Measurements from ENCODE around the gene NRN1L. TPM values are rescaled to one million over a fixed set of nuclear protein-coding genes. Genes with fewer than 3 reads are reported as not detected.
A peak's percentile ranks its signal among the peaks of the same experiment; 100 is the strongest.

The NRN1L gene
- total and polyA plus RNA-seq, 4 donors, result 0.14 to 0.33 (median 0.23) TPM

GRCh38 chr16:67893743-67894399 is 9.2 kb downstream of the NRN1L start:
- Histone ChIP-seq H3K27ac (ENCODE audit: low read depth in 1 of 2, low read length in 2 of 2) (peak overlapping the region; percentile 91 to 93), H3K36me3 (ENCODE audit: control insufficient read depth in 4 of 4, insufficient read depth in 3 of 4, low read depth in 1 of 4, low read length in 3 of 4) (no peaks in the 10 kb centered on the region), H3K4me1 (ENCODE audit: control insufficient read depth in 4 of 4, insufficient read depth in 4 of 4, low read length in 3 of 4) (peaks cover 7 to 19% (median 16%) of the 10 kb centered on the region in 4 donors), H3K9ac (ENCODE audit: low read depth in 1 of 2, low read length in 2 of 2) (peak overlapping the region; percentile 75 to 90), H3K27me3 (ENCODE audit: control insufficient read depth in 4 of 4, insufficient read depth in 4 of 4, low read length in 3 of 4) (no peaks in the 10 kb centered on the region), H3K9me3 (ENCODE audit: control insufficient read depth in 4 of 4, low read length in 3 of 4) (no peaks in the 10 kb centered on the region), H3K4me3 (ENCODE audit: low read depth in 1 of 3, low read length in 3 of 3) (peak overlapping the region; percentile 85 to 93 (median 86))
- 13% methylated on average over 14 of the region's 14 CpGs for WGBS
- DNase-seq (ENCODE audit: low spot score), result no peak
- TF ChIP-seq YY1 (IDR thresholded peaks at IDR 0.05) (no peak), GABPA (IDR thresholded peaks at IDR 0.05 in 1 of 2, conservative IDR thresholded peaks at IDR 0.05 in 1 of 2) (no peak), RXRA (IDR thresholded peaks at IDR 0.05) (no peak), SP1 (IDR thresholded peaks at IDR 0.05) (no peak), EGR1 (IDR thresholded peaks at IDR 0.05; ENCODE audit: low read depth in 2 of 2) (no peak), HNF4A (conservative IDR thresholded peaks at IDR 0.05) (no peak), RAD21 (IDR thresholded peaks at IDR 0.05) (no peak)

GRCh38 chr16:67897231-67897630 is 12.5 kb downstream of the NRN1L start:
- Histone ChIP-seq H3K9ac (ENCODE audit: low read depth in 1 of 2, low read length in 2 of 2) (no peak overlapping the region), H3K27me3 (ENCODE audit: control insufficient read depth in 4 of 4, insufficient read depth in 4 of 4, low read length in 3 of 4) (no peaks in the 10 kb centered on the region), H3K9me3 (ENCODE audit: control insufficient read depth in 4 of 4, low read length in 3 of 4) (no peaks in the 10 kb centered on the region), H3K36me3 (ENCODE audit: control insufficient read depth in 4 of 4, insufficient read depth in 3 of 4, low read depth in 1 of 4, low read length in 3 of 4) (peaks cover 0 to 2% (median 0%) of the 10 kb centered on the region in 4 donors), H3K27ac (ENCODE audit: low read depth in 1 of 2, low read length in 2 of 2) (no peak overlapping the region), H3K4me3 (ENCODE audit: low read depth in 1 of 3, low read length in 3 of 3) (no peak overlapping the region), H3K4me1 (ENCODE audit: control insufficient read depth in 4 of 4, insufficient read depth in 4 of 4, low read length in 3 of 4) (peaks cover 9 to 23% (median 18%) of the 10 kb centered on the region in 4 donors)
- 87% methylated on average over 3 of the region's 3 CpGs for WGBS
- TF ChIP-seq FOXA1 (IDR thresholded peaks at IDR 0.05) (no peak), RAD21 (IDR thresholded peaks at IDR 0.05) (no peak), SP1 (IDR thresholded peaks at IDR 0.05) (no peak), YY1 (IDR thresholded peaks at IDR 0.05) (no peak), NR2F2 (IDR thresholded peaks at IDR 0.05) (no peak), HNF4A (conservative IDR thresholded peaks at IDR 0.05) (no peak), EGR1 (IDR thresholded peaks at IDR 0.05; ENCODE audit: low read depth in 2 of 2) (no peak)
- TF ChIP-seq, protein P1, sequence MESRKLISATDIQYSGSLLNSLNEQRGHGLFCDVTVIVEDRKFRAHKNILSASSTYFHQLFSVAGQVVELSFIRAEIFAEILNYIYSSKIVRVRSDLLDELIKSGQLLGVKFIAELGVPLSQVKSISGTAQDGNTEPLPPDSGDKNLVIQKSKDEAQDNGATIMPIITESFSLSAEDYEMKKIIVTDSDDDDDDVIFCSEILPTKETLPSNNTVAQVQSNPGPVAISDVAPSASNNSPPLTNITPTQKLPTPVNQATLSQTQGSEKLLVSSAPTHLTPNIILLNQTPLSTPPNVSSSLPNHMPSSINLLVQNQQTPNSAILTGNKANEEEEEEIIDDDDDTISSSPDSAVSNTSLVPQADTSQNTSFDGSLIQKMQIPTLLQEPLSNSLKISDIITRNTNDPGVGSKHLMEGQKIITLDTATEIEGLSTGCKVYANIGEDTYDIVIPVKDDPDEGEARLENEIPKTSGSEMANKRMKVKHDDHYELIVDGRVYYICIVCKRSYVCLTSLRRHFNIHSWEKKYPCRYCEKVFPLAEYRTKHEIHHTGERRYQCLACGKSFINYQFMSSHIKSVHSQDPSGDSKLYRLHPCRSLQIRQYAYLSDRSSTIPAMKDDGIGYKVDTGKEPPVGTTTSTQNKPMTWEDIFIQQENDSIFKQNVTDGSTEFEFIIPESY (IDR thresholded peaks at IDR 0.05), result no peak
- DNase-seq (ENCODE audit: low spot score), result no peak

GRCh38 chr16:67901734-67902133 is 17.0 kb downstream of the NRN1L start:
- no peaks in the 10 kb centered on the region for H3K27me3 ChIP-seq (ENCODE audit: control insufficient read depth in 4 of 4, insufficient read depth in 4 of 4, low read length in 3 of 4)
- H3K4me1 ChIP-seq (ENCODE audit: control insufficient read depth in 4 of 4, insufficient read depth in 4 of 4, low read length in 3 of 4), result peaks cover 1 to 17% (median 10%) of the 10 kb centered on the region in 4 donors
- H3K27ac ChIP-seq (ENCODE audit: low read depth in 1 of 2, low read length in 2 of 2), result no peak overlapping the region
- DNase-seq (ENCODE audit: low spot score), result no peak
- H3K36me3 ChIP-seq (ENCODE audit: control insufficient read depth in 4 of 4, insufficient read depth in 3 of 4, low read depth in 1 of 4, low read length in 3 of 4), result peaks cover 0 to 4% (median under 1%) of the 10 kb centered on the region in 4 donors
- H3K4me3 ChIP-seq (ENCODE audit: low read depth in 1 of 3, low read length in 3 of 3), result no peak overlapping the region
- no peak overlapping the region for H3K9ac ChIP-seq (ENCODE audit: low read depth in 1 of 2, low read length in 2 of 2)
- WGBS, result 63% methylated on average over 5 of the region's 5 CpGs
- no peaks in the 10 kb centered on the region for H3K9me3 ChIP-seq (ENCODE audit: control insufficient read depth in 4 of 4, low read length in 3 of 4)
- TF ChIP-seq EGR1 (IDR thresholded peaks at IDR 0.05; ENCODE audit: low read depth in 2 of 2) (no peak), RAD21 (IDR thresholded peaks at IDR 0.05) (no peak), RXRA (IDR thresholded peaks at IDR 0.05) (peak in 1 of 2 donors; percentile 17), GABPA (IDR thresholded peaks at IDR 0.05 in 1 of 2, conservative IDR thresholded peaks at IDR 0.05 in 1 of 2) (no peak)
- TF ChIP-seq, protein P2, sequence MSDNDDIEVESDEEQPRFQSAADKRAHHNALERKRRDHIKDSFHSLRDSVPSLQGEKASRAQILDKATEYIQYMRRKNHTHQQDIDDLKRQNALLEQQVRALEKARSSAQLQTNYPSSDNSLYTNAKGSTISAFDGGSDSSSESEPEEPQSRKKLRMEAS (IDR thresholded peaks at IDR 0.05), result no peak
- TF ChIP-seq, protein P3, sequence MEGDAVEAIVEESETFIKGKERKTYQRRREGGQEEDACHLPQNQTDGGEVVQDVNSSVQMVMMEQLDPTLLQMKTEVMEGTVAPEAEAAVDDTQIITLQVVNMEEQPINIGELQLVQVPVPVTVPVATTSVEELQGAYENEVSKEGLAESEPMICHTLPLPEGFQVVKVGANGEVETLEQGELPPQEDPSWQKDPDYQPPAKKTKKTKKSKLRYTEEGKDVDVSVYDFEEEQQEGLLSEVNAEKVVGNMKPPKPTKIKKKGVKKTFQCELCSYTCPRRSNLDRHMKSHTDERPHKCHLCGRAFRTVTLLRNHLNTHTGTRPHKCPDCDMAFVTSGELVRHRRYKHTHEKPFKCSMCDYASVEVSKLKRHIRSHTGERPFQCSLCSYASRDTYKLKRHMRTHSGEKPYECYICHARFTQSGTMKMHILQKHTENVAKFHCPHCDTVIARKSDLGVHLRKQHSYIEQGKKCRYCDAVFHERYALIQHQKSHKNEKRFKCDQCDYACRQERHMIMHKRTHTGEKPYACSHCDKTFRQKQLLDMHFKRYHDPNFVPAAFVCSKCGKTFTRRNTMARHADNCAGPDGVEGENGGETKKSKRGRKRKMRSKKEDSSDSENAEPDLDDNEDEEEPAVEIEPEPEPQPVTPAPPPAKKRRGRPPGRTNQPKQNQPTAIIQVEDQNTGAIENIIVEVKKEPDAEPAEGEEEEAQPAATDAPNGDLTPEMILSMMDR (IDR thresholded peaks at IDR 0.05; ENCODE audit: low read depth, low read length, missing input control), result no peak
